ENCODE data around the gene TARBP1.
"Not testable (repeated sequence)": the region's sequence is repeated elsewhere in the genome, so short reads cannot be mapped to it uniquely, and the experiment has no call there.

The TARBP1 gene

GRCh38 chr1:234520908-234521817 lies 42.2 kb upstream of the TARBP1 start:
- no peak overlapping the region for H3K4me3 ChIP-seq (ENCODE audit: low read depth, low read length)
- TF ChIP-seq CTCF (IDR thresholded peaks at IDR 0.05; ENCODE audit: control insufficient read depth, extremely low read depth, insufficient read depth) = no peak
- DNase-seq (ENCODE audit: low read depth) = no peak

GRCh38 chr1:234519506-234519905 lies 40.5 kb upstream of the TARBP1 start:
- no peak for DNase-seq (ENCODE audit: low read depth)
- no peak for TF ChIP-seq CTCF (IDR thresholded peaks at IDR 0.05; ENCODE audit: control insufficient read depth, extremely low read depth, insufficient read depth)
- no peak overlapping the region for H3K4me3 ChIP-seq (ENCODE audit: low read depth, low read length)

- H3K4me3 ChIP-seq (ENCODE audit: low read depth, low read length) = no peak overlapping the region
- DNase-seq (ENCODE audit: low read depth) = no peak
- TF ChIP-seq CTCF (IDR thresholded peaks at IDR 0.05; ENCODE audit: control insufficient read depth, extremely low read depth, insufficient read depth) = no peak
These were observed 39.9 kb upstream of the TARBP1 start for GRCh38 chr1:234518876-234519275.

- DNase-seq (ENCODE audit: low read depth); H3K4me3 ChIP-seq (ENCODE audit: low read depth, low read length): not testable (repeated sequence)
These were observed 39.1 kb upstream of the TARBP1 start for GRCh38 chr1:234518086-234518485.

- H3K4me3 ChIP-seq (ENCODE audit: low read depth, low read length) = no peak overlapping the region
- TF ChIP-seq CTCF (IDR thresholded peaks at IDR 0.05; ENCODE audit: control insufficient read depth, extremely low read depth, insufficient read depth) = no peak
- DNase-seq (ENCODE audit: low read depth) = no peak
These were observed 38.3 kb upstream of the TARBP1 start for GRCh38 chr1:234517110-234517802.

GRCh38 chr1:234515821-234516241 lies 36.9 kb upstream of the TARBP1 start:
- no peak for DNase-seq (ENCODE audit: low read depth)
- no peak overlapping the region for H3K4me3 ChIP-seq (ENCODE audit: low read depth, low read length)
- TF ChIP-seq CTCF (IDR thresholded peaks at IDR 0.05; ENCODE audit: control insufficient read depth, extremely low read depth, insufficient read depth) = no peak

GRCh38 chr1:234515411-234515810 lies 36.4 kb upstream of the TARBP1 start:
- no peak for DNase-seq (ENCODE audit: low read depth)
- H3K4me3 ChIP-seq (ENCODE audit: low read depth, low read length) = no peak overlapping the region

More at GRCh38 chr1:234515411-234515810, 36.4 kb upstream of the TARBP1 start:
- no peak for TF ChIP-seq CTCF (IDR thresholded peaks at IDR 0.05; ENCODE audit: control insufficient read depth, extremely low read depth, insufficient read depth)

Data from LNCaP clone FGC (cell line).